AG09309 (cell line): Measurements from ENCODE around the gene LGR6.

Experiments used
- DNase-seq: peaks from one replicate; pipeline ENCODE4 v3.0.0-alpha.2; 2010; ENCODE audit warnings: low read depth
- H3K4me3 ChIP-seq: 2 replicates; pipeline ENCODE4 v1.5.1; 2011; ENCODE audit warnings: mild to moderate bottlenecking, low read depth, low read length, moderate library complexity; ENCODE audit not compliant: control insufficient read depth
- CTCF ChIP-seq: IDR thresholded peaks from 2 replicates; pipeline ENCODE4 v1.5.1; 2011; ENCODE audit warnings: mild to moderate bottlenecking, low read depth, low read length, inconsistent platforms; ENCODE audit not compliant: insufficient read depth, control insufficient read depth; ENCODE audit errors: missing control alignments

The LGR6 gene

GRCh38 chr1:202214089-202214843 lies 20.7 kb downstream of the LGR6 start:
- H3K4me3 ChIP-seq, result no peak overlapping the region
- DNase-seq, result no peak
- TF ChIP-seq CTCF, result no peak

DNA sequence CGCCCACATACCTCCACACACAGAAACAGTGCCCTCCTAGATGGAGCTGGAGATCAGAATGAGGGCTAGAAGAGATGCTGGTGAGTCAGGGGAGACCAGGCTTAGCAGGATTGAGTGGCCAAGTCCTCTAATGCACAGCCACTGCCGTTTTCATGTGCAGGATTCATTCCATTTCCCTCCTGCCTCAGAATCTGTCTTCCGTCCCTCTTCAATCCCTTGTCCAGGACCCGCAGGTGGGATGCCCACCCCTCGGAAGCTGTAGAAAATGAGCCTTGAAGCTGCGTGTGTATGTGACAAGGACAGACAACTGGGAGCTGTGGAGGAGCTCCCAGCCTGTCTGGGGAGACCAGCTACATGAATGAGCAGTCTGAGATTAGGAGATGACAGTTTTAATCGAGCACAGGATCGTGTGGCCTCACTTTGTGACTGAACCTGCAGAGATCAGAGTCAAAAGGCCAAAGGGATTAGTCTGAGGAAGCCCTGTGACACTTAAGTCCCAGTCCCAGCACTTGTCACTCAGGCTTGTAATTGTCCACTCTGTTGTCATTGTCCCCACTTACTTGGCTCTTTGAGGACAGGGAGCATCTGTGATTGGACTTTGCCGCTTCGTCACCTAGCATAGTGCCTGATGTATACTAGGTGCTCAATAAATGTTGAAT lies 22.0 kb downstream of the LGR6 start:
- no peak for DNase-seq
- no peak overlapping the region for H3K4me3 ChIP-seq
- TF ChIP-seq CTCF, result no peak

GRCh38 chr1:202216691-202217090 lies 23.1 kb downstream of the LGR6 start:
- no peak for DNase-seq
- no peak for TF ChIP-seq CTCF
- no peak overlapping the region for H3K4me3 ChIP-seq

GRCh38 chr1:202217516-202217915 lies 23.9 kb downstream of the LGR6 start:
- H3K4me3 ChIP-seq, result no peak overlapping the region
- TF ChIP-seq CTCF, result no peak
- DNase-seq, result no peak

DNA sequence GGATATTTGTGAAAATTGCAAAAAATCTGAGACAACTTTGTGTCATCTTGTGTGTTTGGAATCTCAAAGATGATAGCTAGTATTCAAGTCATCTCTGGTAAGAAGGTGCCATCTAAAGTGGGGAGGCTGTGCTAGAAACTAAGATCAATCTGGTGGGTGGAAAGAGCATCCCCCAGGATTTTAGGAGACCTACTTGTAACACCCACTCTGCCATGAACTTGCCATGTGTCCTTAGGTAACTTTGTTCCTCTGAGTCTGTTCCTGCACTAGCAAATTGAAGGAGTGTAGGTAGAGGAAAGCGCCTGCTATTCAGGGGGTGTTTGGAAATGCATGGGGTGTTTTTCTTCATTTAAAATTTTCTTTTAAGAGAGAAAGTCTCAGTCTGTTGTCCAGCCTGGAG lies 24.4 kb downstream of the LGR6 start:
- no peak for TF ChIP-seq CTCF
- no peak overlapping the region for H3K4me3 ChIP-seq
- DNase-seq, result no peak

DNA sequence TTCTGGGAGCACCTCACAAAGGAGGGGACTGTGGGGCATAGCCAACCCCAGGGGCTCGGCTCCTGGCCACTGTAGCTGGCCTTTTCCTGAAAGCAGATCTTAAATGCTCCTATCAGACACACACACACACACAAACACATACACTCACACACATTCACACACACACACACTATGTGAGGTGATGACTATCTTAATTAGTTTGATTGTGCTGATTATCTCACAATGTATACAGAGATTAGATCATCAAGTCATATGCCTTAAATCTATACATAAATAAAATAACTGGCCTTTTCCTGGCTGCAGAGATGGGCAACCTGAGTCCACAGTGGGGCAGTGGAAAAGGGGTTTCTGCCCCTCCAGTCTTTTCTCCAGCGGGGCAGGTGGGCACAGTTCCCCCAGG lies 27.1 kb downstream of the LGR6 start:
- TF ChIP-seq CTCF, result no peak
- no peak for DNase-seq
- no peak overlapping the region for H3K4me3 ChIP-seq
